Esophagus squamous epithelium (tissue), 5 donors: ENCODE data around the gene VRK3. TPM values are rescaled to one million over a fixed set of nuclear protein-coding genes. Genes with fewer than 3 reads are reported as not detected.
A peak's percentile ranks its signal among the peaks of the same experiment; 100 is the strongest.

Experiments
- DNase-seq: peaks from one replicate; lab custom pipeline; 2025; lab: John Stamatoyannopoulos, UW
- H3K27ac ChIP-seq, 4 donors: fragments of 200-600 bp; sonication (generic); one replicate each; pipeline ENCODE4 v1.5.1; 2016 to 2019; ENCODE audit warnings: mild to moderate bottlenecking in 1 of 4
- H3K27me3 ChIP-seq, 4 donors: fragments of 200-600 bp; sonication (generic); 1 replicate in 3 of 4; 2 replicates in 1 of 4; pipeline versions ENCODE4 v1.5.1 to v1.6.0; 2017 to 2021; ENCODE audit warnings: antibody characterized with exemption in 1 of 4
- H3K36me3 ChIP-seq, 3 donors: fragments of 200-600 bp; sonication (generic); one replicate each; pipeline ENCODE4 v1.5.1; 2016 to 2019
- H3K4me1 ChIP-seq, 3 donors: fragments of 200-600 bp; sonication (generic); one replicate each; pipeline ENCODE4 v1.5.1; 2017 to 2019
- H3K4me3 ChIP-seq, 4 donors: fragments of 200-600 bp; sonication (generic); 1 replicate in 3 of 4; 2 replicates in 1 of 4; pipeline ENCODE4 v1.5.1; 2016 to 2019; ENCODE audit warnings: mild to moderate bottlenecking in 2 of 4, moderate library complexity in 1 of 4
- H3K9me3 ChIP-seq, 3 donors: fragments of 200-600 bp; sonication (generic); one replicate each; pipeline ENCODE4 v1.5.1; 2016 to 2019
- CTCF ChIP-seq, 6 experiments: fragments of 450-650 bp in 4 of 6; fragments of 200-600 bp in 2 of 6; sonication (generic) in 2 of 6; IDR thresholded peaks; one replicate each; pipeline ENCODE4 v1.5.1; 2016 to 2019; ENCODE audit warnings: antibody characterized with exemption in 6 of 6, mild to moderate bottlenecking in 4 of 6, moderate library complexity in 4 of 6
- POLR2A ChIP-seq, 4 donors: fragments of 450-650 bp; IDR thresholded peaks; one replicate each; pipeline ENCODE4 v1.6.1; 2017; ENCODE audit warnings: antibody characterized with exemption in 4 of 4, mild to moderate bottlenecking in 4 of 4, moderate library complexity in 3 of 4
- WGBS, 2 donors: methylation state at CpG; one replicate each; pipeline ENCODE4 v1.1.5; 2018; 5-methylcytosine and 5-hydroxymethylcytosine counted together
- intact Hi-C: fragments of 100-400 bp; cut with DNase I; formaldehyde crosslinking; loops from one replicate; pipeline ENCODE4 v1.15.0; 2022
- total RNA-seq, 4 donors: library from RNA; depleted of rRNA; stranded (reverse); fragments of >200 nt; gene quantifications; one replicate each; pipeline ENCODE4 v1.1.0, GENCODE V29; 2016
- donor health status: DM: yes; HTN: yes; CAD: no.

Gene VRK3
- total RNA-seq, 4 donors from 2014 or later, result 12.7 to 26.1 (median 20.9) TPM

GRCh38 chr19:49939721-49940481, 85.3 kb downstream of the VRK3 start:
- Histone ChIP-seq H3K27me3 (peaks cover 0 to 4% (median 0%) of the 10 kb centered on the region in 4 donors), H3K9me3 (no peaks in the 10 kb centered on the region), H3K4me1 (peaks cover 4 to 9% (median 7%) of the 10 kb centered on the region in 3 donors), H3K4me3 (no peak overlapping the region), H3K27ac (no peak overlapping the region), H3K36me3 (no peaks in the 10 kb centered on the region)
- DNase-seq, result no peak
- intact Hi-C loops, result loop anchor here (5.0 kb wide), 1 partner anchor 47 kb away; no protein-coding TSS in a partner anchor
- TF ChIP-seq POLR2A (IDR thresholded peaks at IDR 0.05), result no peak
- no peak for TF ChIP-seq CTCF (IDR thresholded peaks at IDR 0.05)
- WGBS, 2 donors, result 54 to 57% methylated on average over 4 to 7 of the region's 7 CpGs

GRCh38 chr19:49938662-49939061, 86.5 kb downstream of the VRK3 start:
- H3K27me3 ChIP-seq, result peaks cover 0 to 4% (median 0%) of the 10 kb centered on the region in 4 donors
- peaks cover 4 to 9% (median 7%) of the 10 kb centered on the region in 3 donors for H3K4me1 ChIP-seq
- 20 to 83% methylated on average over 1 of the region's 4 CpGs for WGBS, 2 donors
- H3K9me3 ChIP-seq, result no peaks in the 10 kb centered on the region
- intact Hi-C loops, result loop anchor here (5.0 kb wide), 1 partner anchor 49 kb away; no protein-coding TSS in a partner anchor
- no peak overlapping the region for H3K4me3 ChIP-seq
- DNase-seq, result no peak
- TF ChIP-seq POLR2A (IDR thresholded peaks at IDR 0.05) (no peak), CTCF (IDR thresholded peaks at IDR 0.05) (no peak)
- no peaks in the 10 kb centered on the region for H3K36me3 ChIP-seq
- no peak overlapping the region for H3K27ac ChIP-seq

- no peaks in the 10 kb centered on the region for H3K9me3 ChIP-seq
- H3K36me3 ChIP-seq, result peaks cover 0 to 3% (median 0%) of the 10 kb centered on the region in 3 donors
- H3K27ac ChIP-seq, result no peak overlapping the region
- WGBS, 2 donors, result 84% methylated on average over 5 of the region's 35 CpGs; no CpG with 5 or more reads in 1 of the 2 donors
- TF ChIP-seq POLR2A (IDR thresholded peaks at IDR 0.05) (no peak), CTCF (IDR thresholded peaks at IDR 0.05) (peak; percentile 90 to 98 (median 96))
- peaks cover 4 to 9% (median 7%) of the 10 kb centered on the region in 3 donors for H3K4me1 ChIP-seq
- H3K27me3 ChIP-seq, result peaks cover 0 to 4% (median 0%) of the 10 kb centered on the region in 4 donors
- intact Hi-C loops, result loop anchor here (5.0 kb wide), 1 partner anchor 49 kb away; no protein-coding TSS in a partner anchor
- no peak for DNase-seq
- H3K4me3 ChIP-seq, result peak overlapping the region in 2 of 4 donors; percentile 16 to 52
Observed at GRCh38 chr19:49937750-49938381, 87.3 kb downstream of the VRK3 start.

- intact Hi-C loops, result loop anchor here (5.0 kb wide), 1 partner anchor 51 kb away; no protein-coding TSS in a partner anchor
- DNase-seq, result no peak
- TF ChIP-seq POLR2A (IDR thresholded peaks at IDR 0.05) (no peak), CTCF (IDR thresholded peaks at IDR 0.05) (no peak)
Observed at GRCh38 chr19:49936549-49936948, 88.6 kb downstream of the VRK3 start.

More at GRCh38 chr19:49936549-49936948, 88.6 kb downstream of the VRK3 start:
- peaks cover 0 to 4% (median 0%) of the 10 kb centered on the region in 4 donors for H3K27me3 ChIP-seq
- peaks cover 4 to 9% (median 7%) of the 10 kb centered on the region in 3 donors for H3K4me1 ChIP-seq
- no peaks in the 10 kb centered on the region for H3K9me3 ChIP-seq
- peaks cover 0 to 8% (median 0%) of the 10 kb centered on the region in 3 donors for H3K36me3 ChIP-seq
- no peak overlapping the region for H3K27ac ChIP-seq
- no peak overlapping the region for H3K4me3 ChIP-seq
- WGBS, 2 donors, result 61 to 73% methylated on average over 4 to 5 of the region's 5 CpGs
